ENCODE results near the gene CHST3. TPM values are rescaled to one million over a fixed set of nuclear protein-coding genes. Genes with fewer than 3 reads are reported as not detected.

Gene CHST3
- total and polyA plus RNA-seq, 10 of the 15 experiments (the other 5 are each of a cell fraction or from before 2014, with no cell fraction given) = 0.03 to 0.50 (median 0.05) TPM; not detected in 2

GRCh38 chr10:71998119-71998839 lies 34.1 kb downstream of the CHST3 start:
- RAD21 ChIA-PET (ENCODE audit: unreplicated experiment) = interaction anchor here (0.7 kb wide), 1 partner anchor 70 kb away, joined by 3 read pairs; no protein-coding TSS in a partner anchor
- Histone ChIP-seq H3K36me3 (ENCODE audit: control insufficient read depth in 2 of 2, insufficient read depth in 2 of 2, low read length in 1 of 2) (no peaks in the 10 kb centered on the region), H2AFZ (ENCODE audit: control insufficient read depth, low read depth, low read length) (no peak overlapping the region), H3K4me3 (no peak overlapping the region), H3K4me1 (ENCODE audit: control insufficient read depth, insufficient read depth, low read length) (no peaks in the 10 kb centered on the region), H3K79me2 (ENCODE audit: control insufficient read depth, insufficient read depth, low read length) (no peaks in the 10 kb centered on the region), H3K4me2 (ENCODE audit: control insufficient read depth, insufficient read depth) (no peak overlapping the region), H3K9me3 (replicated peaks; ENCODE audit: control insufficient read depth, insufficient read depth, low read length) (no peaks in the 10 kb centered on the region), H4K20me1 (ENCODE audit: control insufficient read depth, insufficient read depth) (no peaks in the 10 kb centered on the region), H3K27me3 (replicated peaks in 1 of 2; ENCODE audit: control insufficient read depth in 2 of 2, insufficient read depth in 2 of 2, low read length in 1 of 2) (no peaks in the 10 kb centered on the region), H3K27ac (ENCODE audit: control insufficient read depth, insufficient read depth) (no peak overlapping the region), H3K9ac (ENCODE audit: control insufficient read depth, insufficient read depth, low read length) (no peak overlapping the region)
- ATAC-seq = no peak
- no peak for DNase-seq (ENCODE audit: low read depth, low spot score)
- POLR2A ChIA-PET = interaction anchor here (0.6 to 0.7 kb wide), 3 partner anchors 10 to 162 kb away, joined by 3 to 5 read pairs (median 3); no protein-coding TSS in a partner anchor
- 33% methylated on average over 14 of the region's 14 CpGs for WGBS (ENCODE audit: insufficient coverage, insufficient replicate concordance, low lambda C conversion rate, missing lambda C conversion rate)
- CTCF ChIA-PET = interaction anchor here (0.9 to 1.4 kb wide), 5 partner anchors 9 to 78 kb away, joined by 3 to 5 read pairs (median 4); no protein-coding TSS in a partner anchor
- FAIRE-seq = no peak
- TF ChIP-seq SMAD5 (IDR thresholded peaks at IDR 0.05; ENCODE audit: low read depth) (no peak), BHLHE40 (IDR thresholded peaks at IDR 0.05; ENCODE audit: borderline replicate concordance in 1 of 2, low read depth in 2 of 2, low read length in 1 of 2) (no peak), MXI1 (IDR thresholded peaks at IDR 0.05; ENCODE audit: low read depth, low read length) (no peak), TAF1 (IDR thresholded peaks at IDR 0.05; ENCODE audit: borderline replicate concordance, low read depth, low read length) (no peak), CHD2 (IDR thresholded peaks at IDR 0.05; ENCODE audit: borderline replicate concordance, low read depth, low read length) (no peak), KAT2A (conservative IDR thresholded peaks at IDR 0.05; ENCODE audit: control insufficient read depth, low read depth, low read length) (no peak), KLF5 (IDR thresholded peaks at IDR 0.05; ENCODE audit: partially characterized antibody) (no peak), ZSCAN29 (IDR thresholded peaks at IDR 0.05) (no peak), JUNB (IDR thresholded peaks at IDR 0.05) (no peak)
- intact Hi-C loops (cut with micrococcal nuclease; ENCODE audit: unreplicated experiment) (no loop called here), in situ Hi-C loops (cut with MboI) (no loop called here)
- SMC1A ChIA-PET (ENCODE audit: uncharacterized antibody, unreplicated experiment) = interaction anchor here (0.6 to 1.7 kb wide), 2 partner anchors 13 to 30 kb away, joined by 3 to 5 read pairs; no protein-coding TSS in a partner anchor
- BruUV-seq (replicated peaks) = no TSS peak

Data from GM12878 (cell line).